Lower leg skin (tissue), 4 donors: ENCODE results near the gene SLC17A9. TPM values are rescaled to one million over a fixed set of nuclear protein-coding genes. Genes with fewer than 3 reads are reported as not detected.

Experiments
- DNase-seq, 2 donors: peaks; one replicate each; pipeline ENCODE4 v3.0.0-alpha.2; 2019; ENCODE audit warnings: low spot score in 2 of 2
- H3K4me3 ChIP-seq: fragments of 200-600 bp; sonication (generic); 2 replicates; pipeline ENCODE4 v1.5.1; 2017; ENCODE audit warnings: mild to moderate bottlenecking, low read depth; ENCODE audit not compliant: poor library complexity, severe bottlenecking
- CTCF ChIP-seq, 3 donors: fragments of 450-650 bp; IDR thresholded peaks; one replicate each; pipeline ENCODE4 v1.5.1; 2016; ENCODE audit warnings: antibody characterized with exemption in 3 of 3, mild to moderate bottlenecking in 3 of 3, moderate library complexity in 2 of 3
- POLR2A ChIP-seq, 2 donors: fragments of 450-650 bp; IDR thresholded peaks; one replicate each; pipeline ENCODE4 v1.6.1; 2016 to 2017; ENCODE audit warnings: antibody characterized with exemption in 2 of 2, mild to moderate bottlenecking in 1 of 2, moderate library complexity in 1 of 2
- WGBS, 2 donors: methylation state at CpG; one replicate each; pipeline ENCODE4 v1.1.5; 2018; 5-methylcytosine and 5-hydroxymethylcytosine counted together
- intact Hi-C: fragments of 100-400 bp; cut with DNase I; formaldehyde crosslinking; loops from one replicate; pipeline ENCODE4 v1.15.0; 2023; ENCODE audit warnings: low total_unique reads
- total RNA-seq, 4 donors: library from RNA; depleted of rRNA; stranded (reverse); fragments of >200 nt; gene quantifications; one replicate each; pipeline ENCODE4 v1.1.0, GENCODE V29; 2016

Gene SLC17A9
- total RNA-seq, 4 donors from 2014 or later = 0.46 to 1.1 (median 0.73) TPM

- no peak for DNase-seq
- no peak overlapping the region for H3K4me3 ChIP-seq
- 78 to 80% methylated on average over 12 of the region's 12 CpGs for WGBS, 2 donors
- intact Hi-C loops = no loop called here
- TF ChIP-seq POLR2A (IDR thresholded peaks at IDR 0.05) = no peak
- no peak for TF ChIP-seq CTCF (IDR thresholded peaks at IDR 0.05)
Observed at GRCh38 chr20:62935204-62935967, 17.1 kb upstream of the SLC17A9 start.

DNA sequence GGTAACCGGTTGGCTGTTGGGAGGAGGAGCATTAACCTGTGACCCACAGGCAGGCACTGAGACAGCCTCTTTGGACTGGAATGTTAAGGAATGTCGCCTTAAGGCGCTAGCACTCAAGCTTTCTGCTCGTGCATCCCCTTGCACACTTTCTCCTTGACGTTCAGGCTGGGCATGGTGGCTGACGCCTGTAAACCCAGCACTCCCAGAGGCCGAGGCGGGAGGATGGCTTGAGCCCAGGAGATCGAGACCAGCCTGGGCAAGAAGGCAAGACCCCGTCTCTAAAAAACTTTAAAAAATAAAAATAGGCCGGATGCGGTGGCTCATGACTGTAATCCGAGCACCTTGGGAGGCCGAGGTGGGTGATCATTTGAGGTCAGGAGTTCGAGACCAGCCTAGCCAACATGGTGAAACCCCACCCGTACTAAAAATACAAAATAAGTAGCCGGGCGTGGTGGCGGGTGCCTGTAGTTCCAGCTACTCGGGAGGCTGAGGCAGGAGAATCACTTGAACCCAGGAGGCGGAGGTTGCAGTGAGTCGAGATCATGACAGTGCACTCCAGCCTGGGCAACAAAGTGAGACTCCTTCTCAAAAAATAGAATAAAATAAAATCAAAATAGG is 16.4 kb upstream of the SLC17A9 start:
- no peak overlapping the region for H3K4me3 ChIP-seq
- WGBS, 2 donors = 77 to 83% methylated on average over 22 of the region's 22 CpGs
- intact Hi-C loops = no loop called here
- no peak for DNase-seq
- TF ChIP-seq POLR2A (IDR thresholded peaks at IDR 0.05) = no peak
- TF ChIP-seq CTCF (IDR thresholded peaks at IDR 0.05) = no peak

GRCh38 chr20:62937268-62938104 is 15.0 kb upstream of the SLC17A9 start:
- intact Hi-C loops = no loop called here
- peak; percentile 95 to 99 for DNase-seq
- H3K4me3 ChIP-seq = peak overlapping the region; percentile 94
- TF ChIP-seq CTCF (IDR thresholded peaks at IDR 0.05) (no peak), POLR2A (IDR thresholded peaks at IDR 0.05) (no peak)
- WGBS, 2 donors = 0% methylated on average over 53 to 57 of the region's 92 CpGs

GRCh38 chr20:62938105-62938888 is 14.2 kb upstream of the SLC17A9 start, which contains the start of gene GID8:
GID8 (plus strand) TSS chr20:62938147; CDS start chr20:62941503, 3,356 bp downstream.
- peak within 1 kb of the TSS; percentile 94 for H3K4me3 ChIP-seq
- intact Hi-C loops = no loop called here
- 0% methylated on average over 27 to 29 of the region's 79 CpGs for WGBS, 2 donors
- no peak for TF ChIP-seq CTCF (IDR thresholded peaks at IDR 0.05)
- TF ChIP-seq POLR2A (IDR thresholded peaks at IDR 0.05) = no peak
- no peak for DNase-seq

DNA sequence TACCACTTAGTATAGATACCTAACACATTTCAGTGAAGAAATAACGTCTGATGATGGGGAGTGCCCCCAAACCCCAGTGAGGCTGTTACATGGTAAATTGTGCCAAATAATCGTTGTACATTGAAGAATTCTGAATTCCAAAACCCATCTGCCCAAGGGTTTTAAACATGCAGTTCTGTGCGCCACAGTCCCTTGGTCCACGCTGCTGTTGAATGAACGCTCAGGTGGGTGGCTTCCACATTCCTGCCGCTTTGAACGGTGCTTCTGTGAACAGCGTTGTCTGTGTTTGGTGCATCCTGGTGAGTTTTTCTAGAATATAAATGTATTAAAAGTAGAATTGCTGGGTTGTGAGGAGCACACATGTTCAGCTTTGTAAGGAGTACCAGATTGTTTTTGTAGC is 11.6 kb upstream of the SLC17A9 start:
- no peak for DNase-seq
- intact Hi-C loops = no loop called here
- WGBS, 2 donors = 88 to 92% methylated on average over 8 of the region's 8 CpGs
- TF ChIP-seq CTCF (IDR thresholded peaks at IDR 0.05) (no peak), POLR2A (IDR thresholded peaks at IDR 0.05) (no peak)
- H3K4me3 ChIP-seq = no peak overlapping the region
